GM12878 (cell line): ENCODE results near the gene TRIM38. TPM values are rescaled to one million over a fixed set of nuclear protein-coding genes. Genes with fewer than 3 reads are reported as not detected.

Experiments
- ATAC-seq: fragments of 200-7000 bp; cut with Tn5 transposase; 3 replicates; pipeline ENCODE4 v1.9.1; 2020; ENCODE audit warnings: mild to moderate bottlenecking, moderate library complexity
- BruUV-seq: library from RNA; stranded (reverse); fragments of 400-500 nt; replicated peaks from 2 replicates; lab custom pipeline; 2021; lab: Mats Ljungman, UMichigan
- CTCF ChIA-PET: fragments of 300-600 bp; sonication (Branson Sonifier 250); formaldehyde crosslinking; extraction: SDS; loops from one replicate; lab custom pipeline; 2021; ENCODE audit warnings: inconsistent platforms; lab: Yijun Ruan, JAX
- POLR2A ChIA-PET: fragments of 350-600 bp; formaldehyde crosslinking; extraction: SDS; loops from one replicate; lab custom pipeline; 2021; ENCODE audit warnings: inconsistent platforms; lab: Charles Lee
- RAD21 ChIA-PET: fragments of 300-600 bp; sonication (Branson Sonifier 250); formaldehyde crosslinking; loops from one replicate; lab custom pipeline; 2023; ENCODE audit warnings: antibody characterized with exemption; ENCODE audit not compliant: unreplicated experiment; lab: Charles Lee
- SMC1A ChIA-PET: fragments of 300-600 bp; sonication (Branson Sonifier 250); formaldehyde crosslinking; loops from one replicate; lab custom pipeline; 2023; ENCODE audit not compliant: unreplicated experiment, uncharacterized antibody; lab: Charles Lee
- DNase-seq: peaks from one replicate; pipeline ENCODE4 v3.0.0-alpha.2; 2011; ENCODE audit warnings: low read depth, low spot score
- FAIRE-seq: peaks from 3 replicates; lab custom pipeline; 2011; peaks lifted over from hg19 to GRCh38; lab: Jason Lieb, UNC
- H2AFZ ChIP-seq: 2 replicates; pipeline ENCODE4 v1.6.0; 2011; ENCODE audit warnings: low read depth, low read length, control low read depth; ENCODE audit not compliant: control insufficient read depth
- H3K27ac ChIP-seq: 2 replicates; pipeline ENCODE4 v1.5.1; 2011; ENCODE audit warnings: control low read depth; ENCODE audit not compliant: control insufficient read depth, insufficient read depth
- H3K27me3 ChIP-seq, 2 experiments: replicated peaks in 1 of 2; 2 replicates each; pipeline versions ENCODE4 v1.6.0 to v1.6.1; 2011; ENCODE audit warnings: low read length in 1 of 2; ENCODE audit not compliant: control insufficient read depth in 2 of 2, insufficient read depth in 2 of 2
- H3K36me3 ChIP-seq, 2 experiments: 2 replicates each; pipeline ENCODE4 v1.5.1; 2011; ENCODE audit warnings: low read length in 1 of 2; ENCODE audit not compliant: control insufficient read depth in 2 of 2, insufficient read depth in 2 of 2
- H3K4me1 ChIP-seq: 2 replicates; pipeline ENCODE4 v1.6.1; 2011; ENCODE audit warnings: mild to moderate bottlenecking, low read length, moderate library complexity, mixed read lengths; ENCODE audit not compliant: control insufficient read depth, insufficient read depth
- H3K4me2 ChIP-seq: 2 replicates; pipeline ENCODE4 v1.6.0; 2011; ENCODE audit warnings: control low read depth; ENCODE audit not compliant: control insufficient read depth, insufficient read depth
- H3K4me3 ChIP-seq: fragments of 200-600 bp; sonication (generic); 2 replicates; pipeline ENCODE4 v1.5.1; 2016
- H3K79me2 ChIP-seq: 2 replicates; pipeline ENCODE4 v1.6.0; 2011; ENCODE audit warnings: low read length; ENCODE audit not compliant: control insufficient read depth, insufficient read depth
- H3K9ac ChIP-seq: 2 replicates; pipeline ENCODE4 v1.8.0; 2011; ENCODE audit warnings: low read length, control low read depth, mixed read lengths; ENCODE audit not compliant: control insufficient read depth, insufficient read depth
- H3K9me3 ChIP-seq: replicated peaks from 3 replicates; pipeline ENCODE4 v1.5.1; 2011; ENCODE audit warnings: mild to moderate bottlenecking, low read length; ENCODE audit not compliant: control insufficient read depth, insufficient read depth
- H4K20me1 ChIP-seq: 2 replicates; pipeline ENCODE4 v1.6.0; 2011; ENCODE audit not compliant: control insufficient read depth, insufficient read depth
- CHD1 ChIP-seq: IDR thresholded peaks from 2 replicates; pipeline ENCODE4 v1.6.1; 2012; ENCODE audit warnings: low read depth, low read length, improper control_type of control experiment
- CREB1 ChIP-seq: IDR thresholded peaks from 2 replicates; pipeline ENCODE4 v1.6.1; 2012; ENCODE audit warnings: low read depth, mild to moderate bottlenecking, inconsistent platforms
- CTCF ChIP-seq, 3 experiments: IDR thresholded peaks in 2 of 3; conservative IDR thresholded peaks in 1 of 3; 2 replicates each; pipeline ENCODE4 v1.5.1; 2011; ENCODE audit warnings: low read depth in 3 of 3, low read length in 3 of 3, mild to moderate bottlenecking in 3 of 3, control low read depth in 2 of 3, moderate library complexity in 2 of 3, inconsistent platforms in 1 of 3, mixed read lengths in 1 of 3; ENCODE audit not compliant: control insufficient read depth in 2 of 3, insufficient read depth in 1 of 3; ENCODE audit errors: extremely low read depth in 1 of 3
- ELK1 ChIP-seq: IDR thresholded peaks from 2 replicates; pipeline ENCODE4 v1.6.1; 2012; ENCODE audit warnings: low read depth, low read length, improper control_type of control experiment
- NKRF ChIP-seq: fragments of 450-650 bp; conservative IDR thresholded peaks from 2 replicates; pipeline ENCODE4 v1.6.1; 2017; ENCODE audit warnings: mild to moderate bottlenecking, moderate library complexity
- SREBF1 ChIP-seq: IDR thresholded peaks from 2 replicates; pipeline ENCODE4 v1.6.1; 2012; ENCODE audit warnings: mild to moderate bottlenecking, low read length
- ZNF384 ChIP-seq: IDR thresholded peaks from 2 replicates; pipeline ENCODE4 v1.6.1; 2012; ENCODE audit warnings: low read depth, mild to moderate bottlenecking, low read length, improper control_type of control experiment, borderline replicate concordance
- WGBS: methylation state at CpG from one replicate; pipeline ENCODE4 v1.1.6; 2016; ENCODE audit warnings: low lambda C conversion rate; ENCODE audit not compliant: insufficient replicate concordance, insufficient coverage; ENCODE audit errors: missing lambda C conversion rate; 5-methylcytosine and 5-hydroxymethylcytosine counted together
- in situ Hi-C: fragments of 300-500 bp; cut with MboI; formaldehyde crosslinking; loops from 9 replicates; pipeline ENCODE4 v1.14.3; 2018; ENCODE audit warnings: mixed read lengths
- intact Hi-C: fragments of 100-400 bp; cut with micrococcal nuclease; formaldehyde crosslinking; loops from one replicate; pipeline ENCODE4 v1.14.2; 2022; ENCODE audit not compliant: unreplicated experiment
- polyA plus RNA-seq, 11 experiments: library from polyadenylated mRNA; depleted of rRNA in 4 of 11; unstranded in 6 of 11; stranded (reverse) in 5 of 11; fragments of >200 nt; fragmentation: Nextera tagmentation in 4 of 11; fragmentation: Illumina TruSeq in 1 of 11; extraction: Ambion mirVana in 4 of 11; extraction: Trizol in 1 of 11; gene quantifications; 1 replicate in 1 of 11; 2 replicates in 10 of 11; pipeline versions ENCODE4 v1.2.1 to v1.2.3, GENCODE V29; 2011 to 2016; ENCODE audit warnings: inconsistent platforms in 2 of 11, missing spikeins in 2 of 11, low read depth in 1 of 11
- total RNA-seq, 4 experiments: library from RNA; depleted of rRNA in 3 of 4; stranded (reverse); fragments of >200 nt in 3 of 4; fragmentation: Illumina TruSeq in 1 of 4; extraction: Trizol in 1 of 4; gene quantifications; 2 replicates each; pipeline versions ENCODE4 v1.2.1 to v1.2.3, GENCODE V29; 2013 to 2021

Gene TRIM38
- total and polyA plus RNA-seq, 10 of the 15 experiments (the other 5 are each of a cell fraction or from before 2014, with no cell fraction given): 4.5 to 14.7 (median 11.1) TPM

- POLR2A ChIA-PET: no interaction called here
- 98% methylated on average over 2 of the region's 2 CpGs for WGBS
These were observed 10.1 kb upstream of the TRIM38 start for GRCh38 chr6:25952535-25952934.

More at GRCh38 chr6:25952535-25952934, 10.1 kb upstream of the TRIM38 start:
- Histone ChIP-seq H3K9ac (no peak overlapping the region), H3K27me3 (no peaks in the 10 kb centered on the region), H3K9me3 (no peaks in the 10 kb centered on the region; the same call in 2 of the 3 replicates), H3K79me2 (no peaks in the 10 kb centered on the region), H3K4me2 (no peak overlapping the region), H4K20me1 (no peaks in the 10 kb centered on the region), H3K36me3 (no peaks in the 10 kb centered on the region), H3K4me3 (no peak overlapping the region), H3K4me1 (no peaks in the 10 kb centered on the region), H3K27ac (no peak overlapping the region), H2AFZ (no peak overlapping the region)
- in situ Hi-C loops: no loop called here
- BruUV-seq: no TSS peak
- ChIA-PET CTCF (interaction anchor here (0.7 to 1.5 kb wide), 3 partner anchors 8 to 232 kb away, joined by 3 to 4 read pairs (median 3); no protein-coding TSS in a partner anchor), RAD21 (interaction anchor here (0.8 kb wide), 1 partner anchor 18 kb away, joined by 3 read pairs; no protein-coding TSS in a partner anchor), SMC1A (interaction anchor here (0.6 to 1.2 kb wide), 6 partner anchors 10 to 298 kb away, joined by 3 to 4 read pairs (median 3); partner anchors contain the start of gene TRIM38)
- ATAC-seq (no peak), FAIRE-seq (no peak), DNase-seq (no peak)
- intact Hi-C loops: no loop called here
- TF ChIP-seq ELK1: no peak
- no peak for TF ChIP-seq CREB1
- no peak for TF ChIP-seq CHD1
- TF ChIP-seq ZNF384: no peak
- TF ChIP-seq SREBF1: no peak
- no peak for TF ChIP-seq CTCF (IDR thresholded peaks at IDR 0.05 in 2 of 3, conservative IDR thresholded peaks at IDR 0.05 in 1 of 3; ENCODE audit: control insufficient read depth in 2 of 3, extremely low read depth in 1 of 3, insufficient read depth in 1 of 3, low read depth in 3 of 3, low read length in 3 of 3)
- TF ChIP-seq NKRF: no peak
